GM08714 (cell line): ENCODE results near the gene OR51G2.

Experiments used
- H3K4me3 ChIP-seq: fragments of 200-500 bp; sonication (Bioruptor generic); 2 replicates; pipeline ENCODE4 v1.5.1; 2014; ENCODE audit warnings: mild to moderate bottlenecking, low read length, inconsistent platforms
- ZNF274 ChIP-seq: IDR thresholded peaks from 2 replicates; pipeline ENCODE4 v1.6.1; 2012; ENCODE audit warnings: mild to moderate bottlenecking, low read depth, low read length

OR51G2 gene

GRCh38 chr11:4890279-4890678 is 28.9 kb downstream of the OR51G2 start:
- no peak for TF ChIP-seq ZNF274
- no peak overlapping the region for H3K4me3 ChIP-seq

- TF ChIP-seq ZNF274, result no peak
- H3K4me3 ChIP-seq, result no peak overlapping the region
These were observed 31.6 kb downstream of the OR51G2 start for GRCh38 chr11:4887591-4887990.

- no peak overlapping the region for H3K4me3 ChIP-seq
- no peak for TF ChIP-seq ZNF274
These were observed 33.0 kb downstream of the OR51G2 start for GRCh38 chr11:4886186-4886585.

GRCh38 chr11:4884361-4884760 is 34.8 kb downstream of the OR51G2 start:
- TF ChIP-seq ZNF274, result no peak
- no peak overlapping the region for H3K4me3 ChIP-seq

- no peak for TF ChIP-seq ZNF274
- no peak overlapping the region for H3K4me3 ChIP-seq
These were observed 36.6 kb downstream of the OR51G2 start for GRCh38 chr11:4882543-4882942.

GRCh38 chr11:4881860-4882500 is 37.2 kb downstream of the OR51G2 start, which contains the start of gene OR51T1:
Gene OR51T1, plus strand, starts transcription at chr11:4881900. Its CDS starts 0 bp downstream, at chr11:4881900.
- TF ChIP-seq ZNF274, result no peak
- H3K4me3 ChIP-seq, result no peak within 1 kb of the TSS

- no peak for TF ChIP-seq ZNF274
These were observed 38.0 kb downstream of the OR51G2 start for GRCh38 chr11:4881188-4881587.

GRCh38 chr11:4865855-4866254 is 53.3 kb downstream of the OR51G2 start:
- no peak overlapping the region for H3K4me3 ChIP-seq
- TF ChIP-seq ZNF274, result no peak

More at GRCh38 chr11:4881188-4881587, 38.0 kb downstream of the OR51G2 start:
- H3K4me3 ChIP-seq, result no peak overlapping the region

- no peak overlapping the region for H3K4me3 ChIP-seq
These were observed 55.3 kb downstream of the OR51G2 start for GRCh38 chr11:4863876-4864275.

More at GRCh38 chr11:4863876-4864275, 55.3 kb downstream of the OR51G2 start:
- no peak for TF ChIP-seq ZNF274
